Uterus (tissue), 4 donors: ENCODE measurements around the gene ANXA6. TPM values are rescaled to one million over a fixed set of nuclear protein-coding genes. Genes with fewer than 3 reads are reported as not detected.

Experiments used
- DNase-seq, 2 donors: peaks; one replicate each; pipeline ENCODE4 v3.0.0-alpha.2; 2019 to 2020
- H3K27ac ChIP-seq, 2 donors: fragments of 200-600 bp; sonication (generic); 1 replicate in 1 of 2; 2 replicates in 1 of 2; pipeline ENCODE4 v1.5.1; 2016 to 2018
- H3K27me3 ChIP-seq, 2 donors: fragments of 200-600 bp; sonication (generic); one replicate each; pipeline ENCODE4 v1.5.1; 2018 to 2019; ENCODE audit warnings: control low read depth in 1 of 2
- H3K36me3 ChIP-seq, 2 donors: fragments of 200-600 bp; sonication (generic); one replicate each; pipeline ENCODE4 v1.5.1; 2019; ENCODE audit warnings: control low read depth in 1 of 2
- H3K4me1 ChIP-seq, 2 donors: fragments of 200-600 bp; sonication (generic); one replicate each; pipeline ENCODE4 v1.5.1; 2018 to 2019; ENCODE audit warnings: control low read depth in 1 of 2
- H3K4me3 ChIP-seq, 2 donors: fragments of 200-600 bp; sonication (generic); 1 replicate in 1 of 2; 2 replicates in 1 of 2; pipeline ENCODE4 v1.5.1; 2018 to 2019; ENCODE audit warnings: mild to moderate bottlenecking in 1 of 2
- H3K9me3 ChIP-seq, 2 donors: fragments of 200-600 bp; sonication (generic); one replicate each; pipeline ENCODE4 v1.5.1; 2019; ENCODE audit warnings: control low read depth in 1 of 2
- CTCF ChIP-seq, 4 experiments: fragments of 200-600 bp in 2 of 4; fragments of 450-650 bp in 2 of 4; sonication (generic) in 2 of 4; IDR thresholded peaks; one replicate each; pipeline ENCODE4 v1.5.1; 2016 to 2019; ENCODE audit warnings: antibody characterized with exemption in 4 of 4, mild to moderate bottlenecking in 2 of 4, moderate library complexity in 1 of 4
- POLR2A ChIP-seq, 2 donors: fragments of 450-650 bp; IDR thresholded peaks; one replicate each; pipeline ENCODE4 v1.6.1; 2016; ENCODE audit warnings: antibody characterized with exemption in 2 of 2, mild to moderate bottlenecking in 1 of 2, moderate library complexity in 1 of 2
- intact Hi-C: fragments of 100-400 bp; cut with DNase I; formaldehyde crosslinking; loops from one replicate; pipeline ENCODE4 v1.15.1; 2023; ENCODE audit warnings: low total_unique reads
- total RNA-seq, 4 donors: library from RNA; depleted of rRNA in 3 of 4; stranded (reverse); fragments of >200 nt in 3 of 4; gene quantifications; one replicate each; pipeline versions ENCODE4 v1.1.0 to v1.2.4, GENCODE V29; 2014 to 2023
- donor health status: DM: yes; HTN: yes; CAD: no.

ANXA6 gene
- total RNA-seq, 4 donors from 2014 or later, result 131 to 346 (median 252) TPM

- H3K27ac ChIP-seq, result peak overlapping the region; percentile 71 to 78
- no peaks in the 10 kb centered on the region for H3K9me3 ChIP-seq
- H3K36me3 ChIP-seq, result no peaks in the 10 kb centered on the region
- H3K4me3 ChIP-seq, result no peak overlapping the region
- intact Hi-C loops, result no loop called here
- no peak for TF ChIP-seq CTCF (IDR thresholded peaks at IDR 0.05)
- TF ChIP-seq POLR2A (IDR thresholded peaks at IDR 0.05), result no peak
- DNase-seq, result peak; percentile 48 to 65
- no peaks in the 10 kb centered on the region for H3K27me3 ChIP-seq
- H3K4me1 ChIP-seq, result peaks cover 0 to 14% of the 10 kb centered on the region in 2 donors
Measured at GRCh38 chr5:151063142-151063989, 94.2 kb downstream of the ANXA6 start.

- no peaks in the 10 kb centered on the region for H3K27me3 ChIP-seq
- no peak overlapping the region for H3K4me3 ChIP-seq
- intact Hi-C loops, result no loop called here
- TF ChIP-seq CTCF (IDR thresholded peaks at IDR 0.05) (no peak), POLR2A (IDR thresholded peaks at IDR 0.05) (no peak)
- H3K36me3 ChIP-seq, result no peaks in the 10 kb centered on the region
- H3K4me1 ChIP-seq, result peaks cover 0 to 13% of the 10 kb centered on the region in 2 donors
- H3K27ac ChIP-seq, result peak overlapping the region; percentile 71 to 78
- DNase-seq, result no peak
- H3K9me3 ChIP-seq, result no peaks in the 10 kb centered on the region
Measured at GRCh38 chr5:151062405-151063141, 95.0 kb downstream of the ANXA6 start.

GRCh38 chr5:151060742-151061141 lies 96.8 kb downstream of the ANXA6 start:
- no peak for DNase-seq
- intact Hi-C loops, result no loop called here
- no peaks in the 10 kb centered on the region for H3K36me3 ChIP-seq
- no peak overlapping the region for H3K27ac ChIP-seq
- no peak for TF ChIP-seq CTCF (IDR thresholded peaks at IDR 0.05)
- TF ChIP-seq POLR2A (IDR thresholded peaks at IDR 0.05), result no peak
- no peak overlapping the region for H3K4me3 ChIP-seq
- no peaks in the 10 kb centered on the region for H3K9me3 ChIP-seq
- H3K4me1 ChIP-seq, result peaks cover 0 to 13% of the 10 kb centered on the region in 2 donors
- no peaks in the 10 kb centered on the region for H3K27me3 ChIP-seq

GRCh38 chr5:151058891-151059489 lies 98.6 kb downstream of the ANXA6 start:
- Histone ChIP-seq H3K4me3 (no peak overlapping the region), H3K27ac (no peak overlapping the region), H3K27me3 (no peaks in the 10 kb centered on the region), H3K9me3 (no peaks in the 10 kb centered on the region), H3K36me3 (no peaks in the 10 kb centered on the region), H3K4me1 (peaks cover 0 to 9% of the 10 kb centered on the region in 2 donors)
- no peak for DNase-seq
- TF ChIP-seq CTCF (IDR thresholded peaks at IDR 0.05), result no peak
- TF ChIP-seq POLR2A (IDR thresholded peaks at IDR 0.05), result no peak
- intact Hi-C loops, result no loop called here
